Colonic mucosa (tissue), 4 donors: Measurements from ENCODE around the gene POU2AF1. TPM values are rescaled to one million over a fixed set of nuclear protein-coding genes. Genes with fewer than 3 reads are reported as not detected.

Source experiments
- DNase-seq: peaks from one replicate; pipeline ENCODE4 v3.0.0-alpha.2; 2020
- H3K27ac ChIP-seq: fragments of 200-600 bp; one replicate; pipeline ENCODE4 v1.8.0; 2021
- H3K27me3 ChIP-seq: fragments of 200-600 bp; one replicate; pipeline ENCODE4 v1.8.0; 2021
- H3K36me3 ChIP-seq: fragments of 200-600 bp; one replicate; pipeline ENCODE4 v1.8.0; 2021
- H3K4me1 ChIP-seq: fragments of 200-600 bp; one replicate; pipeline ENCODE4 v1.8.0; 2021; ENCODE audit warnings: mild to moderate bottlenecking
- H3K4me3 ChIP-seq: fragments of 200-600 bp; one replicate; pipeline ENCODE4 v1.8.0; 2021
- H3K9ac ChIP-seq, 2 donors: one replicate each; pipeline ENCODE4 v1.7.0; 2013; ENCODE audit warnings: control low read depth in 2 of 2, low read depth in 2 of 2, low read length in 2 of 2
- H3K9me3 ChIP-seq: fragments of 200-600 bp; one replicate; pipeline ENCODE4 v1.8.0; 2021
- intact Hi-C: fragments of 100-400 bp; cut with DNase I; formaldehyde crosslinking; loops from one replicate; pipeline ENCODE4 v1.14.1; 2022
- total RNA-seq, 2 donors: library from RNA; stranded (reverse); fragmentation: NEBNext Ultra II Directional in 1 of 2; extraction: Animal tissue kit (Norgen Biotek cat#: 25700) in 1 of 2; gene quantifications; one replicate each; pipeline ENCODE4 v1.2.1, GENCODE V29; 2021
- TF ChIP-seq, protein P1 (sequence below): fragments of 200-600 bp; IDR thresholded peaks from one replicate; pipeline ENCODE4 v1.8.0; 2022; ENCODE audit warnings: antibody characterized with exemption, mild to moderate bottlenecking
- donor health status: healthy.
- donor health status: DM: no; HTN: no; CAD: no.
- donor health status: DM: no; HTN: no; CAD: no.

The POU2AF1 gene
- total RNA-seq, 2 donors from 2014 or later: 3.1 to 3.7 TPM

DNA sequence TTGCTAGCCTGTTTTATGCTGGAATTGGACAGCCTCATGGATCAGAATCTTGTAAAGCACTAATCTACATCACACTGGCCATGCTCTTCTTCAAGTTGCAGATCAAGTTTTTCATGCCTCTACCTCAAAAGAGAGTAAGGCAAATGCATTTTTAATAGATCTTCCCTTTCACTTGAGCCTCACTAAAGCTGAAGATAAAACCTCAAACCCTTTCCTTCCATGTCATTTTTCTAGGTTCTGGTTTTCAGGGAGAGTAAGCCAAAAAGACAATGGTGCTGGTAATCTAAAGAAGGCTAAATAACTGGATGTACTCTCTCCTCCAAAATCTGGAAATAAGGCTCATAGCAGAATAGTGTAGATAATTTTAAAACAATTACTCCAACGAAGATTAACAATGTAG lies 28.3 kb downstream of the POU2AF1 start:
- H3K9ac ChIP-seq: no peak overlapping the region

GRCh38 chr11:111349191-111349695 lies 29.8 kb downstream of the POU2AF1 start:
- intact Hi-C loops: no loop called here
- Histone ChIP-seq H3K36me3 (no peaks in the 10 kb centered on the region), H3K27ac (no peak overlapping the region), H3K4me1 (no peaks in the 10 kb centered on the region), H3K27me3 (no peaks in the 10 kb centered on the region), H3K9ac (no peak overlapping the region), H3K9me3 (no peaks in the 10 kb centered on the region), H3K4me3 (no peak overlapping the region)
- no peak for DNase-seq
- TF ChIP-seq, protein P1, sequence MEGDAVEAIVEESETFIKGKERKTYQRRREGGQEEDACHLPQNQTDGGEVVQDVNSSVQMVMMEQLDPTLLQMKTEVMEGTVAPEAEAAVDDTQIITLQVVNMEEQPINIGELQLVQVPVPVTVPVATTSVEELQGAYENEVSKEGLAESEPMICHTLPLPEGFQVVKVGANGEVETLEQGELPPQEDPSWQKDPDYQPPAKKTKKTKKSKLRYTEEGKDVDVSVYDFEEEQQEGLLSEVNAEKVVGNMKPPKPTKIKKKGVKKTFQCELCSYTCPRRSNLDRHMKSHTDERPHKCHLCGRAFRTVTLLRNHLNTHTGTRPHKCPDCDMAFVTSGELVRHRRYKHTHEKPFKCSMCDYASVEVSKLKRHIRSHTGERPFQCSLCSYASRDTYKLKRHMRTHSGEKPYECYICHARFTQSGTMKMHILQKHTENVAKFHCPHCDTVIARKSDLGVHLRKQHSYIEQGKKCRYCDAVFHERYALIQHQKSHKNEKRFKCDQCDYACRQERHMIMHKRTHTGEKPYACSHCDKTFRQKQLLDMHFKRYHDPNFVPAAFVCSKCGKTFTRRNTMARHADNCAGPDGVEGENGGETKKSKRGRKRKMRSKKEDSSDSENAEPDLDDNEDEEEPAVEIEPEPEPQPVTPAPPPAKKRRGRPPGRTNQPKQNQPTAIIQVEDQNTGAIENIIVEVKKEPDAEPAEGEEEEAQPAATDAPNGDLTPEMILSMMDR: no peak

More for the DNA sequence above, 28.3 kb downstream of the POU2AF1 start:
- H3K4me3 ChIP-seq: no peak overlapping the region
- H3K9me3 ChIP-seq: no peaks in the 10 kb centered on the region
- H3K36me3 ChIP-seq: no peaks in the 10 kb centered on the region
- no peak for DNase-seq
- no peaks in the 10 kb centered on the region for H3K27me3 ChIP-seq
- TF ChIP-seq, protein P1: no peak
- intact Hi-C loops: no loop called here
- H3K4me1 ChIP-seq: no peaks in the 10 kb centered on the region
- H3K27ac ChIP-seq: no peak overlapping the region

- H3K27me3 ChIP-seq: no peaks in the 10 kb centered on the region
- H3K27ac ChIP-seq: no peak overlapping the region
- intact Hi-C loops: no loop called here
- DNase-seq: no peak
- H3K36me3 ChIP-seq: no peaks in the 10 kb centered on the region
- no peak overlapping the region for H3K9ac ChIP-seq
- TF ChIP-seq, protein P1: no peak
- no peaks in the 10 kb centered on the region for H3K4me1 ChIP-seq
- no peak overlapping the region for H3K4me3 ChIP-seq
- no peaks in the 10 kb centered on the region for H3K9me3 ChIP-seq
These were observed 30.9 kb downstream of the POU2AF1 start for GRCh38 chr11:111348147-111348546.

GRCh38 chr11:111347723-111348115 lies 31.4 kb downstream of the POU2AF1 start:
- H3K9me3 ChIP-seq: no peaks in the 10 kb centered on the region
- H3K36me3 ChIP-seq: no peaks in the 10 kb centered on the region
- no peaks in the 10 kb centered on the region for H3K4me1 ChIP-seq
- no peak for DNase-seq
- no peak overlapping the region for H3K27ac ChIP-seq
- no peaks in the 10 kb centered on the region for H3K27me3 ChIP-seq
- no peak overlapping the region for H3K4me3 ChIP-seq
- H3K9ac ChIP-seq: no peak overlapping the region
- TF ChIP-seq, protein P1: no peak
- intact Hi-C loops: no loop called here

DNA sequence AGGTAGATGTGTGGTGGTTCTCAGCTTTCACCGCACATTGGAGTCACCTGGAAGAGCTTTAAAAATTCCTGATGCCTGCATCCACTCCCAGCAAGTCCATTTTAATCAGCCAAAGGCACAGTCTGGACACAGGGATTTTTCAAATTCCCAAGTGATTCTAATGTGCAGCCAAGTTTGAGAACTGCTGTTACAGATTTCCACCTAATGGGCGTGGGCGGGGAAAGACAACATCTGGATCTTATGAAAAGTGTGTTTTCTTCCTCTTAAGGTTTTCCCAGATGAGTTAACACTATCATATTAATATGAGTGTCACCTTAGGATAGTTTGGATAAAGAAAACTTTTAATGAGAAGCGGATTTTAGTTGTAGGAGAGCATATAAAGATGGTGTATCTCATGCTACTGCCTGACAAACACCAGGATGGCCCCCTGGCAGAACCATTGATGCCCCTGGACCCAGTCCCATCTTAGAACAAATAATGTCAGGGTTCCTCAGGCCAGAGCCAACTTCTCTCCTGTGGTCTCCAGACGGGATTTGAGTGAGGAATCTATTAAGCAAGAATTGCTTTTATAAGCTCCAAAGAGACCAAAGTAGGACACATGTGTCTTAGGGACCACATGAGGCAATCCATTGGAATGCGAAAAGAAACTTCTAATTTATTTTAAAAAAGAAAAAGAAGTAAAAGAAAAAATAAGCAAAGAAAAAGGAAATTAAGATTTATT lies 31.9 kb downstream of the POU2AF1 start:
- intact Hi-C loops: no loop called here
- H3K9me3 ChIP-seq: no peaks in the 10 kb centered on the region
- no peaks in the 10 kb centered on the region for H3K4me1 ChIP-seq
- TF ChIP-seq, protein P1: no peak
- no peak overlapping the region for H3K9ac ChIP-seq
- H3K27me3 ChIP-seq: no peaks in the 10 kb centered on the region
- no peak overlapping the region for H3K4me3 ChIP-seq
- no peaks in the 10 kb centered on the region for H3K36me3 ChIP-seq
- no peak overlapping the region for H3K27ac ChIP-seq
- no peak for DNase-seq
